Psoas muscle (tissue), 8 donors: ENCODE data around the gene SLC39A11. TPM values are rescaled to one million over a fixed set of nuclear protein-coding genes. Genes with fewer than 3 reads are reported as not detected.

Source experiments
- ATAC-seq, 4 donors: fragments of 200-7000 bp; cut with Tn5 transposase; one replicate each; pipeline ENCODE4 v1.9.1; 2020; ENCODE audit warnings: moderate library complexity in 3 of 4, mild to moderate bottlenecking in 2 of 4
- DNase-seq, 2 donors: peaks; one replicate each; pipeline ENCODE4 v3.0.0-alpha.2; 2020
- H3K27ac ChIP-seq: fragments of 200-600 bp; one replicate; pipeline ENCODE4 v1.8.0; 2022
- H3K27me3 ChIP-seq, 3 donors: fragments of 200-600 bp in 1 of 3; one replicate each; pipeline versions ENCODE4 v1.6.1 to v1.8.0; 2013 to 2022; ENCODE audit warnings: low read length in 2 of 3, mild to moderate bottlenecking in 2 of 3, moderate library complexity in 1 of 3; ENCODE audit not compliant: insufficient read depth in 3 of 3
- H3K36me3 ChIP-seq, 2 donors: fragments of 200-600 bp in 1 of 2; one replicate each; pipeline versions ENCODE4 v1.6.1 to v1.8.0; 2013 to 2022; ENCODE audit warnings: low read depth in 1 of 2, mild to moderate bottlenecking in 1 of 2, moderate library complexity in 1 of 2; ENCODE audit not compliant: insufficient read depth in 1 of 2
- H3K4me1 ChIP-seq: fragments of 200-600 bp; one replicate; pipeline ENCODE4 v1.8.0; 2022
- H3K4me3 ChIP-seq: fragments of 200-600 bp; one replicate; pipeline ENCODE4 v1.8.0; 2022; ENCODE audit warnings: mild to moderate bottlenecking
- H3K9me3 ChIP-seq: fragments of 200-600 bp; one replicate; pipeline ENCODE4 v1.8.0; 2022
- WGBS, 3 donors: extraction: QIAGEN DNeasy Blood & Tissue Kit; methylation state at CpG; one replicate each; pipeline versions ENCODE4 v1.1.6 to v1.1.7; 2013; 5-methylcytosine and 5-hydroxymethylcytosine counted together
- intact Hi-C, 2 donors: fragments of 100-400 bp; cut with DNase I; formaldehyde crosslinking; loops; one replicate each; pipeline versions ENCODE4 v1.11.0 to v1.14.2; 2022
- polyA plus RNA-seq, 3 donors: library from polyadenylated mRNA; stranded (reverse); fragments of 200-250 nt; gene quantifications; one replicate each; pipeline ENCODE4 v1.2.3, GENCODE V29; 2013
- total RNA-seq, 4 donors: library from RNA; stranded (reverse); fragmentation: NEBNext Ultra II Directional in 2 of 4; extraction: Animal tissue kit (Norgen Biotek cat#: 25700) in 2 of 4; gene quantifications; one replicate each; pipeline versions ENCODE4 v1.2.1 to v1.2.4, GENCODE V29; 2021 to 2023
- TF ChIP-seq, protein P1 (sequence below): fragments of 200-600 bp; IDR thresholded peaks from one replicate; pipeline ENCODE4 v1.8.0; 2022; ENCODE audit warnings: antibody characterized with exemption
- donor health status: healthy with polysubstance abuse.
- donor health status: DM: no; HTN: no; CAD: no; lungs with moderate emphysema.
- donor health status: Bipolar disorder and iron deficiency.
- donor health status: healthy.
- donor health status: DM: yes; HTN: yes; CAD: no.
- donor health status: DM: no; HTN: no; CAD: no.
- donor health status: DM: no; HTN: no; CAD: no.
- donor health status: DM: yes; HTN: yes; CAD: no.

The SLC39A11 gene
- total and polyA plus RNA-seq, 7 donors = 1.6 to 9.7 (median 7.9) TPM

DNA sequence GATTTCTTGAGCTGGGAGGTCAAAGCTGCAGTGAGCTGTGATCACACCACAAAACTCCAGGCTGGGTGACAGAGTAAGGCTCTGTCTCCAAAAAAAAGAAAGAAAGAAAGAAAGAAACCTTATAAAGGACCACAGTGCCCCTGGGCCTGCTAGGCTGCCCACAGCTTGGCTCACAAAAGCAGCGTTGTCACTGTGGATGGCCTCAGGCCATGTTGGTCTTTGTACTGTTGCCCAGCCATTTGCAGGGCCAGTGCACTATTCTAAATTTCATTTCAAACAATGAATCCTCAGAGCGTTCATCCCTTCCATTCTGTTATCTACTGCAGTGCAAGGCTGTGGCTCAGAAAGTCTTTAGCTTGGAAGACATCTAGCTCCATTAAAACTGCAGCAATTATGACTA, 208.4 kb downstream of the SLC39A11 start:
- Histone ChIP-seq H3K27me3 (no peaks in the 10 kb centered on the region), H3K4me1 (no peaks in the 10 kb centered on the region), H3K27ac (no peak overlapping the region), H3K9me3 (no peaks in the 10 kb centered on the region), H3K4me3 (no peak overlapping the region), H3K36me3 (no peaks in the 10 kb centered on the region)
- no peak for DNase-seq
- no peak for ATAC-seq
- intact Hi-C loops = no loop called here
- WGBS, 3 donors = 57 to 73% (median 58%) methylated on average over 2 of the region's 2 CpGs
- TF ChIP-seq, protein P1, sequence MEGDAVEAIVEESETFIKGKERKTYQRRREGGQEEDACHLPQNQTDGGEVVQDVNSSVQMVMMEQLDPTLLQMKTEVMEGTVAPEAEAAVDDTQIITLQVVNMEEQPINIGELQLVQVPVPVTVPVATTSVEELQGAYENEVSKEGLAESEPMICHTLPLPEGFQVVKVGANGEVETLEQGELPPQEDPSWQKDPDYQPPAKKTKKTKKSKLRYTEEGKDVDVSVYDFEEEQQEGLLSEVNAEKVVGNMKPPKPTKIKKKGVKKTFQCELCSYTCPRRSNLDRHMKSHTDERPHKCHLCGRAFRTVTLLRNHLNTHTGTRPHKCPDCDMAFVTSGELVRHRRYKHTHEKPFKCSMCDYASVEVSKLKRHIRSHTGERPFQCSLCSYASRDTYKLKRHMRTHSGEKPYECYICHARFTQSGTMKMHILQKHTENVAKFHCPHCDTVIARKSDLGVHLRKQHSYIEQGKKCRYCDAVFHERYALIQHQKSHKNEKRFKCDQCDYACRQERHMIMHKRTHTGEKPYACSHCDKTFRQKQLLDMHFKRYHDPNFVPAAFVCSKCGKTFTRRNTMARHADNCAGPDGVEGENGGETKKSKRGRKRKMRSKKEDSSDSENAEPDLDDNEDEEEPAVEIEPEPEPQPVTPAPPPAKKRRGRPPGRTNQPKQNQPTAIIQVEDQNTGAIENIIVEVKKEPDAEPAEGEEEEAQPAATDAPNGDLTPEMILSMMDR = no peak

GRCh38 chr17:72883351-72883750, 209.1 kb downstream of the SLC39A11 start:
- no peaks in the 10 kb centered on the region for H3K9me3 ChIP-seq
- H3K4me3 ChIP-seq = no peak overlapping the region
- no peaks in the 10 kb centered on the region for H3K27me3 ChIP-seq
- H3K36me3 ChIP-seq = no peaks in the 10 kb centered on the region
- no peak for ATAC-seq
- no peak overlapping the region for H3K27ac ChIP-seq
- TF ChIP-seq, protein P1 = no peak
- intact Hi-C loops = no loop called here
- DNase-seq = no peak
- 94 to 95% (median 94%) methylated on average over 5 of the region's 5 CpGs for WGBS, 3 donors
- H3K4me1 ChIP-seq = no peaks in the 10 kb centered on the region

DNA sequence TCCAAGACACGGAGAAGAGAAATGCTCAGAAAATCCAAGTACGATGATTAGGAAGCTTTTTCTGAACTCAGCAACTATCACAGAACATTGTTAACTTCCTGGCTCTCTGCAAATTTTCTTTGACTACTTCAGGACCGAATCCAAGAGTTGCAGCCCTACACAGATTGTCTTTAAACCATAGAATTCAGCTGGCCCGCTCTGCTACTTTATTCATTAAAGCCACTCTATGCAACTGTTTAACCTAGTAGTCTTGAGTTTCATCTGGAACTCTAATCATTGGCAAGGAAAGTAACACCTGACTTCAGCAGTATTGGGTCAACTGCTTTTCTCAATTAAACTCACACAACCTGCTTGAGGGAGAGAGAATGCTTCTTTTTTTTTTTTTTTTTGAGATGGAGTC, 210.1 kb downstream of the SLC39A11 start:
- intact Hi-C loops = no loop called here
- WGBS, 3 donors = 76 to 90% (median 83%) methylated on average over 4 of the region's 4 CpGs
- TF ChIP-seq, protein P1 = no peak

GRCh38 chr17:72879877-72880276, 212.6 kb downstream of the SLC39A11 start:
- ATAC-seq = no peak
- intact Hi-C loops = no loop called here
- H3K9me3 ChIP-seq = no peaks in the 10 kb centered on the region

More for the DNA sequence above, 210.1 kb downstream of the SLC39A11 start:
- DNase-seq (no peak), ATAC-seq (no peak)
- H3K27ac ChIP-seq = no peak overlapping the region
- H3K4me3 ChIP-seq = no peak overlapping the region
- no peaks in the 10 kb centered on the region for H3K27me3 ChIP-seq
- H3K9me3 ChIP-seq = no peaks in the 10 kb centered on the region
- no peaks in the 10 kb centered on the region for H3K4me1 ChIP-seq
- no peaks in the 10 kb centered on the region for H3K36me3 ChIP-seq

More at GRCh38 chr17:72879877-72880276, 212.6 kb downstream of the SLC39A11 start:
- no peak overlapping the region for H3K27ac ChIP-seq
- no peaks in the 10 kb centered on the region for H3K36me3 ChIP-seq
- no peak for DNase-seq
- no peaks in the 10 kb centered on the region for H3K4me1 ChIP-seq
- 95 to 99% (median 98%) methylated on average over 2 of the region's 2 CpGs for WGBS, 3 donors
- H3K27me3 ChIP-seq = no peaks in the 10 kb centered on the region
- TF ChIP-seq, protein P1 = no peak
- no peak overlapping the region for H3K4me3 ChIP-seq
